H1 (cell line): Measurements from ENCODE around the gene ADGRL3. TPM values are rescaled to one million over a fixed set of nuclear protein-coding genes. Genes with fewer than 3 reads are reported as not detected.

Experiments used
- ASH2L ChIP-seq: fragments of 200-600, 300-600 bp; sonication (generic); IDR thresholded peaks from one replicate; pipeline ENCODE4 v1.7.1; 2017; ENCODE audit warnings: low read length
- CHD1 ChIP-seq: IDR thresholded peaks from 2 replicates; pipeline ENCODE4 v1.6.1; 2012; ENCODE audit warnings: low read depth, low read length, improper control_type of control experiment
- EGR1 ChIP-seq: IDR thresholded peaks from 2 replicates; pipeline ENCODE4 v1.6.1; 2011; ENCODE audit warnings: low read depth, low read length, borderline replicate concordance
- EZH2 ChIP-seq: fragments of 200-600 bp; sonication (generic); IDR thresholded peaks from 2 replicates; pipeline ENCODE4 v1.7.1; 2012; ENCODE audit warnings: low read depth, mild to moderate bottlenecking, moderate library complexity, low read length, inconsistent platforms; ENCODE audit not compliant: severe bottlenecking
- GABPA ChIP-seq: IDR thresholded peaks from 2 replicates; pipeline ENCODE4 v1.6.1; 2011; ENCODE audit warnings: mild to moderate bottlenecking, low read length, moderate library complexity, borderline replicate concordance; ENCODE audit not compliant: insufficient read depth
- NRF1 ChIP-seq: IDR thresholded peaks from 2 replicates; pipeline ENCODE4 v1.6.1; 2011; ENCODE audit warnings: mild to moderate bottlenecking, low read depth, low read length, improper control_type of control experiment
- polyA plus RNA-seq, 7 experiments: library from polyadenylated mRNA; depleted of rRNA in 3 of 7; stranded (reverse) in 5 of 7; unstranded in 2 of 7; fragments of >200 nt in 5 of 7; fragments of 200-250 nt in 2 of 7; gene quantifications; 1 replicate in 5 of 7; 2 replicates in 1 of 7; 4 replicates in 1 of 7; pipeline versions ENCODE4 v1.2.1 to v1.2.3, GENCODE V29; 2011 to 2013; ENCODE audit warnings: missing spikeins in 2 of 7, mixed read lengths in 2 of 7
- total RNA-seq: library from RNA; stranded (reverse); fragmentation: NEBNext Ultra II Directional; extraction: Animal tissue kit (Norgen Biotek cat#: 25700); gene quantifications from 2 replicates; pipeline ENCODE4 v1.2.1, GENCODE V29; 2021

ADGRL3 gene
- total and polyA plus RNA-seq, 2 of the 8 experiments (the other 6 are each of a cell fraction or from before 2014, with no cell fraction given): 6.6 to 13.0 TPM

GRCh38 chr4:61485056-61485455, 284.9 kb downstream of the ADGRL3 start (continued):
- TF ChIP-seq EZH2 (no peak), ASH2L (no peak), NRF1 (no peak), CHD1 (no peak), GABPA (no peak), EGR1 (no peak)
